Epithelial cell of esophagus (primary cell): Measurements from ENCODE around the gene RANBP17.

Source experiments
- DNase-seq: peaks from one replicate; pipeline ENCODE4 v3.0.0; 2010; ENCODE audit warnings: low read depth
- H3K4me3 ChIP-seq: 2 replicates; pipeline ENCODE4 v1.5.1; 2011; ENCODE audit warnings: mild to moderate bottlenecking, low read length, control low read depth
- TF ChIP-seq, protein P1 (sequence below): IDR thresholded peaks from 2 replicates; pipeline ENCODE4 v1.5.1; 2011; ENCODE audit warnings: low read depth, mild to moderate bottlenecking, low read length, control low read depth, inconsistent platforms; ENCODE audit not compliant: insufficient read depth; ENCODE audit errors: missing control alignments

RANBP17 gene

DNA sequence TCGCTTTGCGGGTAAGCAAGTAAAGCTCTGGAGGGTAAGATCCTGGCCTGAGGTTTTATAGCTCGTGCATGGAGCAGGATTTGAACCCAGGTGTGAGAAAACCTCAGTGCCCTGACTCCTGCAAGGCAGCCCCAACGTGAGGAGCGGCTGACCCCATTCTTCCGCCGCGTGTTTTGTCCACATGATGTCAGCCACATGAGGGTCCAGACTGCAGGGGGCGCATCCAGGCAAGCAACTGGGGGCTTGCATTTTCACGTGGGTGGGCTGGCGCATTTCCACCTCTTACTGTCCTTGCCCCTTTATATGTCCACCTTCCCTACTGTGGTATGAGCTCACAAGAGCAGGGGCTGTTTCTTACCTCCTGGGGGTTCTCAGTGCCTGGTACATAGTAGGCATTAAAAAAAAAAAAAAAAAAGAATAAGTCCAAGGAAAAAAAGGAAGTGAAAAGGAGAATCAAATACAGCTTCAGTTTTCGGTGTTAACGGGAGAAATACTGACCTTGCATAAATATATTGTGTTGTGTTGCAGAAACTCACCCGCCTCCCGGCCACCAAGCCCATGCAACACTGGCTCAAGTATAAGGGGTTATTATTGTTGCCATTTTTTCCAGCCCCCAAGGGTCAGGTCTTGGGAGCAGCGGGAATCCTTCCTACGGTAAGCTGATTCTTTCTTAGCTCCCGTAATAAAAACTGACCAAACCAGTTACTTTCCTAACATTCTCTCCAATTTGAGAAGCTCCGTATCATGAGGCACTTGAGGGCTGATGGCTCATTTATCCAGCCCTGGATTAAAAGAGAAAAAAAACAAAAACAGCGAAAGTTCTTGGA, 462.2 kb downstream of the RANBP17 start:
- no peak for DNase-seq
- H3K4me3 ChIP-seq = no peak overlapping the region
- TF ChIP-seq, protein P1, sequence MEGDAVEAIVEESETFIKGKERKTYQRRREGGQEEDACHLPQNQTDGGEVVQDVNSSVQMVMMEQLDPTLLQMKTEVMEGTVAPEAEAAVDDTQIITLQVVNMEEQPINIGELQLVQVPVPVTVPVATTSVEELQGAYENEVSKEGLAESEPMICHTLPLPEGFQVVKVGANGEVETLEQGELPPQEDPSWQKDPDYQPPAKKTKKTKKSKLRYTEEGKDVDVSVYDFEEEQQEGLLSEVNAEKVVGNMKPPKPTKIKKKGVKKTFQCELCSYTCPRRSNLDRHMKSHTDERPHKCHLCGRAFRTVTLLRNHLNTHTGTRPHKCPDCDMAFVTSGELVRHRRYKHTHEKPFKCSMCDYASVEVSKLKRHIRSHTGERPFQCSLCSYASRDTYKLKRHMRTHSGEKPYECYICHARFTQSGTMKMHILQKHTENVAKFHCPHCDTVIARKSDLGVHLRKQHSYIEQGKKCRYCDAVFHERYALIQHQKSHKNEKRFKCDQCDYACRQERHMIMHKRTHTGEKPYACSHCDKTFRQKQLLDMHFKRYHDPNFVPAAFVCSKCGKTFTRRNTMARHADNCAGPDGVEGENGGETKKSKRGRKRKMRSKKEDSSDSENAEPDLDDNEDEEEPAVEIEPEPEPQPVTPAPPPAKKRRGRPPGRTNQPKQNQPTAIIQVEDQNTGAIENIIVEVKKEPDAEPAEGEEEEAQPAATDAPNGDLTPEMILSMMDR = no peak

DNA sequence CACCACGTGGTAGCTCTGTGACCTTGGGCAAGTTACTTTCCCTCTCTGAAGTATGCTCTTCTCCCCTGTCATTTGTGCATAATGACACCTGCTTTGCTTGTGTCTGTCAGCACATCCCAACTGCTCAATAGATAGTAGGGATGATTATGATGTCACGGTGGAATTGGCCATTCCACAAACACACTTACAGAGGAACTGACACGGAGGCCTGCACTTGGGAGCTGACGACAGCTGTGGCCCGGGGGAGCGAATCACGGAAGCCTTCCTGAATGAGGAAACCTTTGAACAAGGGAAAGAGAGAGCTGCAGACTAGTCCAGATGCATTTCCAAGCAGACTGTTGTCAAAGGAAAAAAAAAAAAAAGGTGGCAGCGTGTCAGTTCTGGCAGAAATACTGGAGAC, 468.2 kb downstream of the RANBP17 start:
- H3K4me3 ChIP-seq = no peak overlapping the region
- TF ChIP-seq, protein P1 = no peak
- DNase-seq = no peak

DNA sequence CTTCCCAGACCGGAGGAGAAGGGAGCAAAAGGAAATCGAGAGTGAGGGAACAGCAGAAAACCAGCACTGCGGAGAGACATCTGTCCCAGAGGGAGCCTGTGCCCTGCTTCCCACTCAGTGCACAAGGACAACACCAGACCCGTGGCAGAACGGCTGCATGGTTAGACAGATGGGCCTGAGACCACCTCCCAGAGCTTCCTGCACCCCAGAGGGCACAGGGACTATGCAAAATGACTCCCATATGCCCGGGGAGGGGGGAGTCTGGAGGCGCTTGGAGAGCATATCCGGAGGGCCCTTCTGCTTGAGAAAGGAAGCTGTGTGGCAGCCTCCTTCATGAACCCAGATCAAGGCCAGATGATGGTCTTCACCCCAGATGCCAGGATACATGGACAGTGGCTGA, 473.8 kb downstream of the RANBP17 start:
- TF ChIP-seq, protein P1 = no peak
- no peak for DNase-seq

DNA sequence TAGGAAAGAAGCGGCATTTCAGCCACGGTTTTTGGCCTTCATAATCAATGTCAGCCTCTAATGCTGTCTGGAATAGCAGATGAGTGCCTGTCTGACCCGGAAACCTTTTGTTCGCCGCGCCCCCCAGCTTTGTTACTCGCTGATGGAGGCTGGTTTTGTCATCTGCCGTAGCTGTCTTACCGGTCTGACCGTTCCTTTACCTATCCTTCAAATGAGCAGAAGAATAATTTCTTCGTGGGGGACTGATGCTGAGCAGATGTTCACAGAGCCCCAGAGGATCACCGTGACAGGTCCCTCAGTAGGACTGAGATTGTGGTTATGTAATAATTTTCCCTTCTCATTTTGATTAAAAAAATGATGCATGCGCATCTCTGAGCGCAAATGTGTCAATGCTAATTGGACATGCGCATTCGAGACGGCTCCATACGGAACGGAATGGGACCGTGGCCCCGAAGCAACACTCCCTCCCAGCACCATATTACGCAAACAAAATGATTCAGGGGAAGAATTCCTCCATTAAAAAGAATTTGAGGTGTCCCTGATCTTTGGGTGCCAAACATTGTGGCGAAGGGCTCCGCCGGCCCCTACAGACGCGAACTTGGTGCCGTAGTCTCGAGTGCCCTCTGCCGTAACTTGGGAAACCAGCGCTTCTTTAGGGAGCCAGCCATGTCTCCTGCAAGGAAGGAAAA, 474.8 kb downstream of the RANBP17 start:
- H3K4me3 ChIP-seq = peak overlapping the region; percentile 52
- TF ChIP-seq, protein P1 = peak; percentile 79
- peak; percentile 68 for DNase-seq

More for the DNA sequence above, 473.8 kb downstream of the RANBP17 start:
- no peak overlapping the region for H3K4me3 ChIP-seq

DNA sequence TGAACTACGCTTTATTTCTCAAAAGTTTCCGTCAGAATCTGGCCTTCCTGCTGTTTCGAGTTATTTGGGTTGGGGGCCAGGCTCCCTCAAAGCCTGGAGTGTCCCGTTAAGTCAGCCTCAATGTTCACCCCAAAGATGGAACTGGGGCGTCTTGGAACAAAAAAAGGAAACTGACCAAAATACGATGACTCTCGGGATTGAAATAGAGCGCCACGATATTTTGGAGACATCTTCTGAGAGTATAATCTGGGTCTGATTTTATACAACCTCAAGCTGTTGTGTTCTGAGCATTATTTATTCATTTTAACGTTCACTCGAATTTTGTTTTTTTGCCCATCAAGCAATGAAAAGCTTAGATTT, 475.4 kb downstream of the RANBP17 start:
- peak overlapping the region; percentile 52 for H3K4me3 ChIP-seq
- DNase-seq = no peak
- TF ChIP-seq, protein P1 = no peak

DNA sequence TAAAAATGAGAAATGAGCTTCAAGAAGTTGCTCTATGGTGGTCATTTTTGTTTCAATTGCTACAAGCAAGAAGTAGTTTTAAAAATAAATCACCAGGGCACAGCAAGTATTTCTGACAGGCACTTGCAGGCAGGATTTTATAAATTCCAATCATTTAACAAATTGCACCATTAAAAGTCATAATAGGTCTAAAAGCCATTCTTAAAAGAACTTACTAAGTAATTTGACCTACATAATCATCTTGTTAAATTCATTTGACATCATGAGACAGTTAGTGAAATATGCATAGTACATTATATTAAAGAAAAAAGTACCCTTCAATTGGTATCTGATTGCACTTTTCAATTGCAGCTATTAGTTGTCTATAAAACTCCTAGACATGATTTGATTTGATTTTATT, 478.2 kb downstream of the RANBP17 start:
- no peak for DNase-seq
- H3K4me3 ChIP-seq = no peak overlapping the region
- TF ChIP-seq, protein P1 = no peak
